GM21447 (cell line): ENCODE measurements around the gene APOL4.
"Not testable (repeated sequence)": the region's sequence is repeated elsewhere in the genome, so short reads cannot be mapped to it uniquely, and the experiment has no call there.

Source experiments
- ATAC-seq: cut with Tn5 transposase; IDR thresholded peaks from one replicate; pipeline ENCODE4 v1.9.1; 2021; ENCODE audit not compliant: unreplicated experiment

Gene APOL4

GRCh38 chr22:36209488-36209908 is 7.9 kb upstream of the APOL4 start:
- not testable (repeated sequence) for ATAC-seq

GRCh38 chr22:36208914-36209313 is 7.3 kb upstream of the APOL4 start:
- ATAC-seq, result no peak

DNA sequence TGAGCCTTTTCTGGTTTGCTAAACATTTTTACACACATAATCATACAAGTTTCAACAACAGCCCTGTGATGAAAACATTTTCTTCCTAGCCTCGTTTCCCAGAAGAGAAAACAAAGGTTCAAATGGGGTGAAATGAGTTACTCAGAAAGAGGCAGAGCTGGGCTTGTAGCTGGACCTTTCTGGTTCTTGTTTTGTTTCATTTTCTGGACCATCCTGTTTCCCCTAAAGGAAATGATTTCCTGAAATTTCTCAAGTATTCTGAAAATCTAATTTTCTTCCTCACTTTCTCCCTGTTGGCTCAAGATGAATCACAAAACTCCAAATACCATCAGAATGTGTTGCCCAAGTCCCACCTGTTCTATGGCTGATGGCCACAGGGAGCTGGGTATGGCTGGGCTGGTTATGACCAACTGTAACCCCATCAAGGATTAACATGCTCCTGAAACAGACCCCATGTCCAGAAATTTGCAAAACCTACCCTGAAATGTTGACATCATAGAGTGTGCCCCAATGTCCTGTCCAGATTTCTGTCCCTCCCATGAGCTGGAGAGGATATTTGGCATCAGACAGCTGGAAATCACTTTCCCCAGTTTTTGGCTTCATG is 6.7 kb upstream of the APOL4 start:
- ATAC-seq, result no peak

DNA sequence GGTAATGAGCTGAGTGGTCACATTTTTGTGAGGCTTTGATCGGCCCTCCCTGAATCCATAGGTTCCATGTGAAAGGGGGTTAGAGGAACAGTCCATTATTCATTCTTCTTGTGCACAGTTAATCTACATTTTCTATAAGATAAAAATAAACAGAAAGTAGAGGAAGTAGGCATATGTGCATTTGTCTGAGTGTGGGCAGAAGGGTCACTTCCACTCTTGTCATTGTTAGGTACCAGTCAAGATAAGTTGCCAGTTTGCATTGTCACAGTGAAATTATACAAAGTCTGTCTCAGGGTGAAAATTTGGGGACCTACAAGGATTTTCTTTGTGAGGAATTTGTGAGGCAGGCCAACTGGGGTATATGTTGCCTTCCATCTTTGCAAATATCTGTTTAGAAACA is 4.6 kb upstream of the APOL4 start:
- no peak for ATAC-seq

GRCh38 chr22:36205573-36205972 is 4.0 kb upstream of the APOL4 start:
- not testable (repeated sequence) for ATAC-seq

- ATAC-seq, result no peak
These were observed 3.0 kb upstream of the APOL4 start for GRCh38 chr22:36204632-36205015.

DNA sequence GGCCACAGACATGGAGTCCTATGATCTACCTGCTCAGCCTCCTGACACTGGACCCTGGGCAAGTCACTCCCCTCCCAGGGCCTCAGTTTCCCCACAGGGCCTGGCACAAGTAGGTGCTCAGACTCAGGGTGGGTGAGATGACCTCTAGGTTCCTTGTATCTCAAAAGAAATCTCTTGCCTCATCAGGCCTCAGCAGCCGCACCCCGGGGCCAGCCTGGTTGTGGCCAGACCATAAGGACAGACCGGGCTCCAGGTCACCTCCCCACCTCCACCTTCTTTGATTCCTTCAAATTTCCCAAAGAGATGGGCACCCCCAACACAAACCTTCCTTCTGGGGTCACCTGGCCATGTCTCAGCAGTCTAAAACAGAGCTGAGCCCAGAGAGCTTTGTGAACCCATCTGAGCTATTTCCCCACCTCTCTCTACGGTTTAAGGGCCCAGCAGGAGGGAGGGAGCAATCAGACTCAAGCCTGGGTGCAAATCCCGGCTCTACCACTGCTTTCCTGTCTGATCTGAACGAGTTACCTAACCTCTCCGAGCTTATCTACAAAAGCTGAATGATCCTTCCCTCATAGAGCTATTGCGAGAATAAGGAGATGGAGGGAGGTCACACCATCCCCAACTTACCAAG is 2.5 kb upstream of the APOL4 start:
- no peak for ATAC-seq

- not testable (repeated sequence) for ATAC-seq
These were observed 1.8 kb upstream of the APOL4 start for GRCh38 chr22:36203441-36203840.

GRCh38 chr22:36202906-36203305 is 1.3 kb upstream of the APOL4 start:
- not testable (repeated sequence) for ATAC-seq

GRCh38 chr22:36201025-36201424 is 584 bp downstream of the APOL4 start:
- not testable (repeated sequence) for ATAC-seq

DNA sequence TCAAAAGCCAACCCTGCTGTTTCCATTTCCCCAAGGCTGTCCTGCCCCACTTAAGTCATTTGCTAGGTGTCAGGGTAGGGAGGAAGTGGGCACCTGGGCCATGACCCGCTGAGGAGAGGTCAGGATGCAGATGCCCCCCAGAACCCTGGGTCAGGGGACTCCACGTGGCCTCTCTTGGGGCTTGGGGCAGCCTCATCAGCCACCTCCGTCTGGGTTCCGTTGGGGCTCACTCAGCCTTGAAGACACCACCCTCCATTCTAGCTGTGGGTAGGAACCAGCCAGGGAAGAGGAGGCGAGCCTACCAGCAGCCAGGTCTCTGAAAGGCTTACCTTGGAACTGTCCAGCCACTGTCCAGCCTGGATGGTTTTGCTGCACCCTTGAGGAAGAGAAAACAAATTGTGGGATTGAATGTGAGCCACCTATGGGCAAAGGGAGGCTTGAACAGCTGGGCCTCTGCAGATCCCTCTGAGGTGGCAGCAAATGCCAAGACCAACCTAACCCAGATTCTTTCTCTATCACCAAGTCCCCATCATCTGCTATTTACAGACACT is 2.5 kb downstream of the APOL4 start:
- no peak for ATAC-seq

DNA sequence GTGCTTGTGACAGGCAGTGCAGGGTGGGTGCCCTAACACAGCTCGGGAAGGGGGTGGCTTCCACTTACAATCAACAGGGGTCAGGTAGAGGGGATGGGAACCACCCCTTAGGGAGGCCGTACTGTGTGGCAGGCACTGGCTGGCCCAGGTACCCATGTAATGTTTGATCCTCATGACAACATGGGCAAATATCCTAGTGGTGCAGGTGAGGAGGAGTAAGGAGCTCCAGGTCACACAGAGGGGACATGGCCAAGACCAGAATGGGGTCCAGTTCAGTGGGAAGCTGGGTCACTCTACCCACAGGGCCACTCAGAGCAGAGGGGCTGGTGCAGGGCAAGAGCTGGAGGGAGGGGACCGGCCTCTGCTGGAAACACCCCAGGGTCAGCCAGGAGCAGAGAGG is 3.1 kb downstream of the APOL4 start:
- no peak for ATAC-seq

DNA sequence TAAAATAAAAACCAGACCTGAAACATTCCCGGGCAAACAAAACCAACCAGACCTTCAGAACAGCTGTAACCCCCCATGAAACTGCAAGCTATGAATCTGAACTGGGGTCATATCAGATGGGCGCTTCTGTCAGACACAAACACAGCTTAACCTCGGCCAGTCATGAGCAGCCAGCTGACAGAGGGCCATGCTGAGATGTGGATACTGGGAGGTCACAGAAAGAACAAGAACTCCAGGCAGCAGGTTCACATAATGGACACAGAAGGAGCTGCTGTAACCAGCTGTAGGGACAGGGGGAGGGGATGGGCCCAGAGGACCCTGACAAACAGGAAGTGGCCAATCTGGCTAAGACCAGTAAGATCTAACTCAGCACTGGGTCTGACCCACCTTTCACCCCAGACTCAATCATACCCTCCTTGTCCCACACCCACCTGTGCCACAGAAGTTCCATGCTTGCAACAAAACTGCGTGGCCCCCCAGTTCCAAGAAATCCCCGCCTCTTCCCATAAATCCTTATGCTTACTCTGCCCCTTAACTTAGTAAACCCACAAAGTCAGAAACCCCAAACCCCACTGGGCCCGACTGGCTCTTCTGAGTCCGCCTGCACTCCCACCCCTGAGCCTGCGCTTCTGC is 4.0 kb downstream of the APOL4 start:
- no peak for ATAC-seq

GRCh38 chr22:36197065-36197440 is 4.6 kb downstream of the APOL4 start:
- no peak for ATAC-seq

DNA sequence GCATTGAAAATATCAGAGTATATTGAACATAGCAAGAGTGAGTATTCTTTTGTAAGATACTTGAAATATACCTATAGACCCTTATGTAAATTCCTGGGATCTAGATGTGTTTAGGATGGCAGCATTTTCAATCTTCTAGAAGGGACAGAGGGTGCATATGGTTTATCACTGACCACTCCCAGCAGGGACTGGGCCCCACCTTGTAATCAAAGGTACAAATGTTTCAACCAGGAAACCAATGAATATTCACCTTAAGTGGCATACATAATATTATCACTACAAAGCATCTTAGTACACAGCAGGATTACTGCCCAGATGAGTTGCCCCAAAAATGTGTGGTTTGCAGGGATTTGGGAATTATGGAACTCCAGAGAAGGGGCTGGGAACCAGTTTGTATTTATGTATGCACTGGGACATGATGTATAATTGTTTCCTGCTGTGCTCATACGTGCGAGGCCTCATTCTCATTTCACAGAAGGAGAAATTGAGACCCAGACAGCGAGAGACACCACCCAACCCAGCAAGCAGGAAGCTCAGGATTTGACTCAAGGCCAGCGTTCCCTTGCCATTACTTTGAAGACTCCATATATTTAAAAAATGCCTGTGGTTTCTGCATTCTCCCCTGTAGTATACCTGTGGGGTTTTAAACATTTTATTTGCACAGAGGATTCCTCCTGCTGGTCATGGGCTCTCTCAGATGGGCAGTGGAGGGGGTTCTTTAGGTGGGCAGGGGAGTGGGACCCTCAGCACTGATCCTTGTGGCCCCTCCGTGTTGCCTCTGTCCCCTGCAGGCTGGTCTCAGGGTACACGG is 5.2 kb downstream of the APOL4 start:
- no peak for ATAC-seq

DNA sequence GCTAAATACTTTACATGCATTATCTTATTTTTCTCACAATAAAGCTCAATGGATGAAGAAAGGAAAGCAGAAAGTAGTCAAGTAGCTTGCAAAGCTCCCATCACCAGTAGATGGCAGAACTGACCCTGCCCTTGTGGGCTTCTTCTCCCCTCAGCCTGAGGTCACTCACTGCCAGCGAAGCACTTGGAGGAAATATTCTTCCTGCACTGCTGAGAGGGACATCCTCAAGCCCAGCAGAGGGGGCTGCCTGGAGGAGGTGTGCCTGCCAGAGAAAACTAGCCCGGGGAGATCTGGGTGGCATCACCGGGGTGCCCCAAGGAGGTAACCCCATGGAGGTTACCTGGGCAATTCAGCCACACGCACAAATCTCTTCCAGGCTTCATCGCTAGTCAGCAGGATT is 6.6 kb downstream of the APOL4 start:
- ATAC-seq, result no peak

GRCh38 chr22:36194385-36194784 is 7.2 kb downstream of the APOL4 start:
- ATAC-seq, result no peak

GRCh38 chr22:36193577-36193976 is 8.0 kb downstream of the APOL4 start:
- ATAC-seq, result no peak

- no peak for ATAC-seq
These were observed 8.4 kb downstream of the APOL4 start for GRCh38 chr22:36193171-36193570.

GRCh38 chr22:36192542-36192941 is 9.1 kb downstream of the APOL4 start:
- ATAC-seq, result no peak

GRCh38 chr22:36191106-36191836 is 10.3 kb downstream of the APOL4 start:
- ATAC-seq, result no peak
